Stimulated activated effector memory CD8-positive, alpha-beta T cell treated with anti-CD3 and anti-CD28 coated beads, Interleukin-12 subunit alpha, Interleukin-12 subunit beta, amount 100 ng/mL, for 72 hours (primary cell): ENCODE results near the gene ABCA2.

Source experiments
- ATAC-seq: fragments of 150-1000 bp; cut with Tn5 transposase; 2 replicates; pipeline ENCODE4 v1.10.0; 2021
- DNase-seq, 2 donors: peaks; one replicate each; pipeline ENCODE4 v3.0.0; 2021 to 2022; ENCODE audit warnings: low spot score in 2 of 2
- H3K27ac Mint-ChIP-seq: one replicate; pipeline ENCODE4 v1.8.0; 2022; ENCODE audit warnings: mild to moderate bottlenecking, mixed read lengths
- H3K36me3 Mint-ChIP-seq: one replicate; pipeline ENCODE4 v1.8.0; 2022; ENCODE audit warnings: mild to moderate bottlenecking, mixed read lengths
- H3K4me1 Mint-ChIP-seq: one replicate; pipeline ENCODE4 v1.8.0; 2022; ENCODE audit warnings: mixed read lengths
- H3K4me3 Mint-ChIP-seq: one replicate; pipeline ENCODE4 v1.8.0; 2022; ENCODE audit warnings: mild to moderate bottlenecking, mixed read lengths
- H3K9me3 Mint-ChIP-seq: one replicate; pipeline ENCODE4 v1.8.0; 2022; ENCODE audit warnings: mixed read lengths

ABCA2 gene

DNA sequence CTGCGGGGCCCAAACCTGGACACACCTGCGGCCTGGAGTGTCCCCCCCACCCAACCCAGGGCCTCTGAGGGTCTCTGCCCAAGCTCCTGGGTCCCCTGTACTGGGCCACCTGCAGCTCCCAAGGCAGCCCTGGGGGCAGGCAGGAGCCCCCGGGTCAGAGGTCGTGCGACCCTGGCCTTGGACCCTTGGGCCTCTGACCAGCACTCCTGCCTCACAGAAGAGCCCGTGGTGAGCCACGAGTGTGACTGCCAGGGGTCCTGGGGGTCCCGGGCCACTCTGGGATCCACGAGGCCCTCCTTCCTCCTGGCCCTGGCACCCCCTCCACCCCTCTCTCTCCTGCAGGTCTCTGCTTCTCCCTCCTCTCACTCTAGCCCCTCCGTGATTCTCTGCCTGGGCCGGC is 55.7 kb downstream of the ABCA2 start:
- Mint-ChIP-seq H3K36me3 (no peaks in the 10 kb centered on the region), H3K27ac (peak overlapping the region; percentile 54), H3K9me3 (no peaks in the 10 kb centered on the region), H3K4me1 (peaks cover 38% of the 10 kb centered on the region), H3K4me3 (no peak overlapping the region)
- DNase-seq (no peak), ATAC-seq (no peak)

DNA sequence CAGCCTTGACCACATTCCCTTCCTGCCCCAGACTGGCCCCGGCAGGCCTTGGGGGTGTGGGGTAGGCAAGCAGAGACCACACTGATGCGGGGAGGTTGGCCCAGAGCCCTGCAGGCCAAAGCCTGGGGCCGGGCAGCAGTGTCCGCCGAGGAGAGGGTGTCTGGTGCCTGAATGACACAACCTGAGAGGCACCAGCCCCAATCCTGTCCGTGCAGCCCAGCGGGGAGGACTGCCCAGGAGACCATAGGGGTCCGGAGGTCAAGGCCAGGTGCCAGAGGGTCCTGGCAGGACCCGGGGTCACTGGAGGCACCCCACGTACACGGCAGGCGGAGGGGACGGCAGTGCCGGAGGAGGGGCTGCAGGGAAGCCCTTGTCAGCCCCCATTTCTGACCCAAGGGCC is 56.3 kb downstream of the ABCA2 start:
- DNase-seq (no peak), ATAC-seq (no peak)
- Mint-ChIP-seq H3K4me3 (no peak overlapping the region), H3K27ac (no peak overlapping the region), H3K9me3 (no peaks in the 10 kb centered on the region), H3K36me3 (no peaks in the 10 kb centered on the region), H3K4me1 (peaks cover 36% of the 10 kb centered on the region)

DNA sequence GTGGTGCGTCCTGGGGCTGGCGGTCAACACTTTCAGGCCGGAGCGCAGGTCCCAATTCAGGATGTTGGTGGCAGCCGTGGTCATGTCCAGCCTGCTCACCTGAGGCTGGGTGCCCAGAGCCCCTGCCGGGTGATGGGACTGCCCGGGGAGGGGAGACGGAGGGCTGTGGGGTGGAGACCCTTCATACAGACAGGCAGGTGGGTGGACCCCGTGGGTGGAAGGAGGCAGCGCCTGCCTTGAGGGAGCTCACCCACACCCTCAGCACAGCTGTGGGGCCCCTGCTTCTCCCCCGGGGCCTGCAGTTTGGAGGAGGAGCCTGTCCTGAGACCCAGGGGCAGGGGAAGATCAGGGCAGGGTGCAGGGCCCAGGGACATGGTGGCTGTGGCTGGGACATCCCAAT is 57.7 kb downstream of the ABCA2 start:
- peaks cover 34% of the 10 kb centered on the region for H3K4me1 Mint-ChIP-seq
- H3K36me3 Mint-ChIP-seq, result no peaks in the 10 kb centered on the region
- no peak overlapping the region for H3K4me3 Mint-ChIP-seq
- H3K9me3 Mint-ChIP-seq, result no peaks in the 10 kb centered on the region
- DNase-seq (no peak), ATAC-seq (no peak)
- H3K27ac Mint-ChIP-seq, result no peak overlapping the region

- no peak for DNase-seq
- Mint-ChIP-seq H3K4me3 (no peak overlapping the region), H3K36me3 (no peaks in the 10 kb centered on the region), H3K27ac (no peak overlapping the region), H3K4me1 (peaks cover 31% of the 10 kb centered on the region), H3K9me3 (no peaks in the 10 kb centered on the region)
- no peak for ATAC-seq
These were observed 58.3 kb downstream of the ABCA2 start for GRCh38 chr9:136969774-136970173.

GRCh38 chr9:136969150-136969549 is 58.9 kb downstream of the ABCA2 start:
- no peaks in the 10 kb centered on the region for H3K36me3 Mint-ChIP-seq

DNA sequence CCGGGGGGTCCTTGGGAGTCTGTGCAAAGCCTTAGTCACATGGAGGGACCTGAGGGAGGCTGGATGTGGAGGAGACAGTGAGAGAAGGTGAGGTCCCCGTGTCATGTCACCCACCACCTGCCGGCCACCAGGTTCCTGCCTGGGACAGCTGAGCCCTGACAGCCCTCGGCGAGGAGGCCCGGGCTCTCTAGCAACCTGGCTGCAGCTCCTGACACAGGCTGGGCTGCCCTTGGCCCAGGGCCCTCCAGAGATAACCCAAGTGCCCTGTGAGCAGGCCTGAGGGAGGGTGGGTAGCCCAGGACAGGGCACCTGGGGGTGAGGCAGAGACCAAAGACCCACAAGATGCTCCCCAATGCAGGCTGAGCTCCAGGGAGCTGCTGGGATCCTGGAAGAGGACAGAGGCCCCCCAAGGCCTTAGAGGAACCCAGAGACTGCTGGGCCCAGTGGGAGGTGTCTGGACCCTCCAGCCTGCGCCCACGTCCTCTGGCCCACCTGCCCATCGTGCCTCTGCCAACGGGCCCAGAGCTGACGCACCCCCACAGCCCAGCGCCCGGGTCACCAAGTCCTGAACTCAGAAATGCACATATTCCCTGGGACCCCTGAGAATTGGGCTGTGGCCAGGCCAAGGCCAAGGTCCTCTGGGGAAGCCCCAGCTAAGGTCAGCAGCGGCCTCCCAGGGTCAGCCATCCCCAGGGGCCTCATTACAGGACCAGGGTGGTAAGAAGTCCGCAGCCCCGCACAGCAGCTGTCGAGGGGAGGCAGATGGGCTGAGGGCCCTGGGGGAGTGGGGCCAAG is 59.5 kb downstream of the ABCA2 start:
- H3K4me1 Mint-ChIP-seq, result peaks cover 27% of the 10 kb centered on the region

More at GRCh38 chr9:136969150-136969549, 58.9 kb downstream of the ABCA2 start:
- ATAC-seq, result no peak
- Mint-ChIP-seq H3K4me3 (no peak overlapping the region), H3K4me1 (peaks cover 31% of the 10 kb centered on the region), H3K27ac (no peak overlapping the region), H3K9me3 (no peaks in the 10 kb centered on the region)
- no peak for DNase-seq

DNA sequence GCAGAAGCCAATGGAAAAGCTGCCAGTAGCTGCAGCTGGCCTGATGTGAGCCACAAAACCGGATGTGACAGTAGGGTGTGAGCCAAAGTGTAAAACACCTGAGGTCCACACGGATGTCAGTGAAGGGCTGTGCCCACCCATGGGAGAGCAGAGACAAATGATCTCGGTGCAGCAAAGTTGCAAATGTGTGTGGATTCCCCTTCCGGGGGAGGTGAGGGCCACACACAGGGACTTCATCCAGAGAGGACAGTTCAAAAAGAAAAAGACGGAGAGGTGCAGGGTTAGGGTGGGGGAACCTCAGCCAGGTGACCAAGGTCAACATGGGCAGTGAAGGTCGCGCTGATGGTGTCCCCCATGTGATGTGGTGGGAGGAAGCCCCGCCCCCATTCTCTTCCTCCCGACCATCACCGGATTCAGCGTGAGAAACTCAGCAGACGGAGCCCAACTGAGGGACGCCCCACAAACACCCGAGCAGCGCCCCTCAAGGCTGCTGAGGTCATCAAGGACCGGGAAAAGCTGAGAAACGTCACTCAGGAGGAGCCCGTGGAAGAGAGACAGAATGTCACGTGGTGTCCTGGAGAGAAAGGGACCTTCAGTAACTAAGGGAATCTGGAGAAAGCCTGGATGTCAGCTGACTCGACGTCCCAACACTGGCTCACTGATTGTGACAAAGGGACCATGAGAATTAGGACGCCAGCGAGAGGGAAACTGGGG is 62.1 kb downstream of the ABCA2 start:
- no peak for DNase-seq
- Mint-ChIP-seq H3K4me3 (peak overlapping the region; percentile 73), H3K27ac (peak overlapping the region; percentile 65), H3K4me1 (peaks cover 38% of the 10 kb centered on the region), H3K9me3 (no peaks in the 10 kb centered on the region), H3K36me3 (no peaks in the 10 kb centered on the region)
- ATAC-seq, result peak; percentile 55

More for the DNA sequence above, 59.5 kb downstream of the ABCA2 start:
- no peak for DNase-seq
- Mint-ChIP-seq H3K27ac (no peak overlapping the region), H3K4me3 (no peak overlapping the region), H3K36me3 (no peaks in the 10 kb centered on the region), H3K9me3 (no peaks in the 10 kb centered on the region)
- no peak for ATAC-seq

- H3K4me1 Mint-ChIP-seq, result peaks cover 43% of the 10 kb centered on the region
- no peak for ATAC-seq
- H3K4me3 Mint-ChIP-seq, result peak overlapping the region; percentile 73
These were observed 63.1 kb downstream of the ABCA2 start for GRCh38 chr9:136964833-136965422.

GRCh38 chr9:136964171-136964689 is 63.8 kb downstream of the ABCA2 start:
- H3K4me3 Mint-ChIP-seq, result peak overlapping the region; percentile 6
- peak overlapping the region; percentile 52 for H3K27ac Mint-ChIP-seq

More at GRCh38 chr9:136964833-136965422, 63.1 kb downstream of the ABCA2 start:
- DNase-seq, result no peak
- H3K9me3 Mint-ChIP-seq, result no peaks in the 10 kb centered on the region
- no peaks in the 10 kb centered on the region for H3K36me3 Mint-ChIP-seq
- peak overlapping the region; percentile 65 for H3K27ac Mint-ChIP-seq

GRCh38 chr9:136963751-136964150 is 64.3 kb downstream of the ABCA2 start:
- ATAC-seq (no peak), DNase-seq (no peak)
- Mint-ChIP-seq H3K27ac (no peak overlapping the region), H3K36me3 (no peaks in the 10 kb centered on the region), H3K4me3 (no peak overlapping the region), H3K9me3 (no peaks in the 10 kb centered on the region), H3K4me1 (peaks cover 52% of the 10 kb centered on the region)

More at GRCh38 chr9:136964171-136964689, 63.8 kb downstream of the ABCA2 start:
- Mint-ChIP-seq H3K9me3 (no peaks in the 10 kb centered on the region), H3K4me1 (peaks cover 48% of the 10 kb centered on the region), H3K36me3 (no peaks in the 10 kb centered on the region)
- DNase-seq (no peak), ATAC-seq (no peak)

GRCh38 chr9:136963341-136963740 is 64.7 kb downstream of the ABCA2 start:
- Mint-ChIP-seq H3K4me3 (no peak overlapping the region), H3K9me3 (no peaks in the 10 kb centered on the region), H3K27ac (peak overlapping the region; percentile 54), H3K4me1 (peaks cover 57% of the 10 kb centered on the region), H3K36me3 (no peaks in the 10 kb centered on the region)
- DNase-seq, result no peak
- ATAC-seq, result no peak

GRCh38 chr9:136962701-136963248 is 65.3 kb downstream of the ABCA2 start:
- ATAC-seq (peak; percentile 38), DNase-seq (no peak)
- peaks cover 62% of the 10 kb centered on the region for H3K4me1 Mint-ChIP-seq
- H3K27ac Mint-ChIP-seq, result peak overlapping the region; percentile 54
- H3K4me3 Mint-ChIP-seq, result no peak overlapping the region
- H3K9me3 Mint-ChIP-seq, result no peaks in the 10 kb centered on the region
- H3K36me3 Mint-ChIP-seq, result no peaks in the 10 kb centered on the region

DNA sequence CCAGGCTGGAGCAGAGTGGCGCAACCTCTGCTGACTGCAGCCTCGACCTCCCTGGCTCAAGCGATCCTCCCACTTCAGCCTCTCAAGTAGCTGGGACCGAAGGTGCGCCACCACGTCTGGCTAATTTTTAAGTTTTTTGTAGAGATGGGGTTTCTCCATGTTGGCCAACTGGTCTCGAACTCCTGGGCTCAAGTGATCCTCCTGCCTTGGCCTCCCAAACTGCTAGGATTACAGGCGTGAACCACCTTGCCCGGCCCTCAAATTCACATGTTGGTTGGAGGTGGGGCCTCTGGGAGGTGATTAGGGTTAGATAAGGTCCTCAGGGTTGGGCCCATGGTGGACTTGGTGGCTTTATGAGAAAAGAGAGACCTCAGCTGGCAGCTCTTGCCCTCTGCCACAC is 65.9 kb downstream of the ABCA2 start:
- H3K4me3 Mint-ChIP-seq, result no peak overlapping the region

DNA sequence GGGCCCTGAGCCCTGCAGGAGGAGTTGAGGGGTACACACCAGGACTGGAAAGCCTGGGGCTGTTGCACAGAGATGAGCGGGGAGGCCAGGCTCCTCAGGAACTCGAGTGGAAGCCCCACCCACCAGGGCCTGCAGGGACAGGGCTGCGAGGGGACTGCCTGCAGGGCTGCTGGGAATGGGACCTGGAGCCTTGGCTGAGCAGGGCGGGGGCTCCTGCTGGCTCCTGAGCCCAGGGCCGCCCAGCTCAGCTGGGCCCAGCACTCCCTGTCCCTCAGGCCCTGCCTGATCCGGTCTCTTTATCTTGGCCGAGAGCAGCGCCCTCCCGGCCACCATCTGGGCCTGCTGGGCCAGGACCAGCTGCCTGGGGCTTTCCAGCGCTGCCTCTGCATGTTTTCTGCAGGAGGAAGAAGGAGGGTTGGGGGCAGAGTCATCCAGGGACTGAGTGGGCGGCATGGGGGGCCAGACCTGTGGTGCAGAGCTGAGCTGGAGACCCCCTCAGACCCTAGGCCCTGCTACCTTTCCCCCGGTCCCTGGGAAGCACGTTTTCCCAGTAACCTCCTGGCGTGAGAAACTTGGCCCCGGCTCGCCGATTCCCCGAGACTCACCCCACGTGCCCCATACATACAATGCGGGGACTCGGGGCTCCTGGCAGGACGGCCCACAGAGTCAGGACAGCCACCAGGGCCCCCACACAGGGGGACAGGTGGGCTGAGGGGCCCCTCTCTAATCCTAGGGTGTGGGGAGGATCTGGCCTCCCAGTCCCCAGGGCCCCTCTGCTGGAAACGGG is 66.6 kb downstream of the ABCA2 start:
- no peak overlapping the region for H3K4me3 Mint-ChIP-seq
- no peak for DNase-seq
- peak overlapping the region; percentile 54 for H3K27ac Mint-ChIP-seq
- peaks cover 70% of the 10 kb centered on the region for H3K4me1 Mint-ChIP-seq
- H3K36me3 Mint-ChIP-seq, result no peaks in the 10 kb centered on the region
- H3K9me3 Mint-ChIP-seq, result peaks cover 4% of the 10 kb centered on the region
- ATAC-seq, result no peak

More for the DNA sequence above, 65.9 kb downstream of the ABCA2 start:
- peaks cover 65% of the 10 kb centered on the region for H3K4me1 Mint-ChIP-seq
- ATAC-seq (no peak), DNase-seq (no peak)
- H3K36me3 Mint-ChIP-seq, result no peaks in the 10 kb centered on the region
- H3K27ac Mint-ChIP-seq, result peak overlapping the region; percentile 54
- no peaks in the 10 kb centered on the region for H3K9me3 Mint-ChIP-seq
